GM12878 (cell line): Measurements from ENCODE around the gene PPP1R9B. TPM values are rescaled to one million over a fixed set of nuclear protein-coding genes. Genes with fewer than 3 reads are reported as not detected.

Experiments used
- ATAC-seq: fragments of 200-7000 bp; cut with Tn5 transposase; 3 replicates; pipeline ENCODE4 v1.9.1; 2020; ENCODE audit warnings: mild to moderate bottlenecking, moderate library complexity
- BruUV-seq: library from RNA; stranded (reverse); fragments of 400-500 nt; replicated peaks from 2 replicates; lab custom pipeline; 2021; lab: Mats Ljungman, UMichigan
- CTCF ChIA-PET: fragments of 300-600 bp; sonication (Branson Sonifier 250); formaldehyde crosslinking; extraction: SDS; loops from one replicate; lab custom pipeline; 2021; ENCODE audit warnings: inconsistent platforms; lab: Yijun Ruan, JAX
- POLR2A ChIA-PET: fragments of 350-600 bp; formaldehyde crosslinking; extraction: SDS; loops from one replicate; lab custom pipeline; 2021; ENCODE audit warnings: inconsistent platforms; lab: Charles Lee
- RAD21 ChIA-PET: fragments of 300-600 bp; sonication (Branson Sonifier 250); formaldehyde crosslinking; loops from one replicate; lab custom pipeline; 2023; ENCODE audit warnings: antibody characterized with exemption; ENCODE audit not compliant: unreplicated experiment; lab: Charles Lee
- SMC1A ChIA-PET: fragments of 300-600 bp; sonication (Branson Sonifier 250); formaldehyde crosslinking; loops from one replicate; lab custom pipeline; 2023; ENCODE audit not compliant: unreplicated experiment, uncharacterized antibody; lab: Charles Lee
- DNase-seq: peaks from one replicate; pipeline ENCODE4 v3.0.0-alpha.2; 2011; ENCODE audit warnings: low read depth, low spot score
- FAIRE-seq: peaks from 3 replicates; lab custom pipeline; 2011; peaks lifted over from hg19 to GRCh38; lab: Jason Lieb, UNC
- H2AFZ ChIP-seq: 2 replicates; pipeline ENCODE4 v1.6.0; 2011; ENCODE audit warnings: low read depth, low read length, control low read depth; ENCODE audit not compliant: control insufficient read depth
- H3K27ac ChIP-seq: 2 replicates; pipeline ENCODE4 v1.5.1; 2011; ENCODE audit warnings: control low read depth; ENCODE audit not compliant: control insufficient read depth, insufficient read depth
- H3K27me3 ChIP-seq, 2 experiments: replicated peaks in 1 of 2; 2 replicates each; pipeline versions ENCODE4 v1.6.0 to v1.6.1; 2011; ENCODE audit warnings: low read length in 1 of 2; ENCODE audit not compliant: control insufficient read depth in 2 of 2, insufficient read depth in 2 of 2
- H3K36me3 ChIP-seq, 2 experiments: 2 replicates each; pipeline ENCODE4 v1.5.1; 2011; ENCODE audit warnings: low read length in 1 of 2; ENCODE audit not compliant: control insufficient read depth in 2 of 2, insufficient read depth in 2 of 2
- H3K4me1 ChIP-seq: 2 replicates; pipeline ENCODE4 v1.6.1; 2011; ENCODE audit warnings: mild to moderate bottlenecking, low read length, moderate library complexity, mixed read lengths; ENCODE audit not compliant: control insufficient read depth, insufficient read depth
- H3K4me2 ChIP-seq: 2 replicates; pipeline ENCODE4 v1.6.0; 2011; ENCODE audit warnings: control low read depth; ENCODE audit not compliant: control insufficient read depth, insufficient read depth
- H3K4me3 ChIP-seq: fragments of 200-600 bp; sonication (generic); 2 replicates; pipeline ENCODE4 v1.5.1; 2016
- H3K79me2 ChIP-seq: 2 replicates; pipeline ENCODE4 v1.6.0; 2011; ENCODE audit warnings: low read length; ENCODE audit not compliant: control insufficient read depth, insufficient read depth
- H3K9ac ChIP-seq: 2 replicates; pipeline ENCODE4 v1.8.0; 2011; ENCODE audit warnings: low read length, control low read depth, mixed read lengths; ENCODE audit not compliant: control insufficient read depth, insufficient read depth
- H3K9me3 ChIP-seq: replicated peaks from 3 replicates; pipeline ENCODE4 v1.5.1; 2011; ENCODE audit warnings: mild to moderate bottlenecking, low read length; ENCODE audit not compliant: control insufficient read depth, insufficient read depth
- H4K20me1 ChIP-seq: 2 replicates; pipeline ENCODE4 v1.6.0; 2011; ENCODE audit not compliant: control insufficient read depth, insufficient read depth
- ELK1 ChIP-seq: IDR thresholded peaks from 2 replicates; pipeline ENCODE4 v1.6.1; 2012; ENCODE audit warnings: low read depth, low read length, improper control_type of control experiment
- ETV6 ChIP-seq, 2 experiments: fragments of 450-650 bp in 1 of 2; IDR thresholded peaks in 1 of 2; conservative IDR thresholded peaks in 1 of 2; 2 replicates each; pipeline ENCODE4 v1.6.1; 2014; ENCODE audit warnings: antibody characterized with exemption in 1 of 2, borderline replicate concordance in 1 of 2, low read depth in 1 of 2, mild to moderate bottlenecking in 1 of 2, moderate library complexity in 1 of 2
- MYC ChIP-seq: IDR thresholded peaks from 2 replicates; pipeline ENCODE4 v1.6.1; 2011; ENCODE audit warnings: mild to moderate bottlenecking, low read length, moderate library complexity, inconsistent platforms; ENCODE audit not compliant: insufficient read depth, insufficient replicate concordance, insufficient read length, severe bottlenecking
- TCF12 ChIP-seq: IDR thresholded peaks from 2 replicates; pipeline ENCODE4 v1.6.1; 2011; ENCODE audit warnings: low read depth, mild to moderate bottlenecking, low read length
- WGBS: methylation state at CpG from one replicate; pipeline ENCODE4 v1.1.6; 2016; ENCODE audit warnings: low lambda C conversion rate; ENCODE audit not compliant: insufficient replicate concordance, insufficient coverage; ENCODE audit errors: missing lambda C conversion rate; 5-methylcytosine and 5-hydroxymethylcytosine counted together
- in situ Hi-C: fragments of 300-500 bp; cut with MboI; formaldehyde crosslinking; loops from 9 replicates; pipeline ENCODE4 v1.14.3; 2018; ENCODE audit warnings: mixed read lengths
- intact Hi-C: fragments of 100-400 bp; cut with micrococcal nuclease; formaldehyde crosslinking; loops from one replicate; pipeline ENCODE4 v1.14.2; 2022; ENCODE audit not compliant: unreplicated experiment
- polyA plus RNA-seq, 11 experiments: library from polyadenylated mRNA; depleted of rRNA in 4 of 11; unstranded in 6 of 11; stranded (reverse) in 5 of 11; fragments of >200 nt; fragmentation: Nextera tagmentation in 4 of 11; fragmentation: Illumina TruSeq in 1 of 11; extraction: Ambion mirVana in 4 of 11; extraction: Trizol in 1 of 11; gene quantifications; 1 replicate in 1 of 11; 2 replicates in 10 of 11; pipeline versions ENCODE4 v1.2.1 to v1.2.3, GENCODE V29; 2011 to 2016; ENCODE audit warnings: inconsistent platforms in 2 of 11, missing spikeins in 2 of 11, low read depth in 1 of 11
- total RNA-seq, 4 experiments: library from RNA; depleted of rRNA in 3 of 4; stranded (reverse); fragments of >200 nt in 3 of 4; fragmentation: Illumina TruSeq in 1 of 4; extraction: Trizol in 1 of 4; gene quantifications; 2 replicates each; pipeline versions ENCODE4 v1.2.1 to v1.2.3, GENCODE V29; 2013 to 2021

PPP1R9B gene
- total and polyA plus RNA-seq, 10 of the 15 experiments (the other 5 are each of a cell fraction or from before 2014, with no cell fraction given), result 0.20 to 107 (median 37.5) TPM

- POLR2A ChIA-PET, result interaction anchor here (0.6 kb wide), 1 partner anchor 50 kb away, joined by 4 read pairs; no protein-coding TSS in a partner anchor
- H2AFZ ChIP-seq, result no peak overlapping the region
- SMC1A ChIA-PET, result no interaction called here
- ATAC-seq (no peak), FAIRE-seq (no peak), DNase-seq (no peak)
- no peak overlapping the region for H3K4me3 ChIP-seq
- CTCF ChIA-PET, result interaction anchor here (1.0 to 1.5 kb wide), 2 partner anchors 12 to 20 kb away, joined by 3 to 4 read pairs; no protein-coding TSS in a partner anchor
- H3K9me3 ChIP-seq, result no peaks in the 10 kb centered on the region
- H3K27ac ChIP-seq, result no peak overlapping the region
- no peak overlapping the region for H3K4me2 ChIP-seq
- no peak overlapping the region for H3K9ac ChIP-seq
- TF ChIP-seq ETV6 (conservative IDR thresholded peaks at IDR 0.05 in 1 of 2, IDR thresholded peaks at IDR 0.05 in 1 of 2; ENCODE audit: borderline replicate concordance in 1 of 2, low read depth in 1 of 2) (no peak), MYC (no peak), ELK1 (no peak), TCF12 (no peak)
- WGBS, result 48% methylated on average over 4 of the region's 4 CpGs
- RAD21 ChIA-PET, result no interaction called here
- H3K79me2 ChIP-seq, result no peaks in the 10 kb centered on the region
- no peaks in the 10 kb centered on the region; a peak in 1 of 4 replicates for H3K36me3 ChIP-seq
- in situ Hi-C loops (no loop called here), intact Hi-C loops (no loop called here)
- H3K4me1 ChIP-seq, result peaks cover 20% of the 10 kb centered on the region
- BruUV-seq, result no TSS peak
- no peaks in the 10 kb centered on the region for H3K27me3 ChIP-seq
- H4K20me1 ChIP-seq, result no peaks in the 10 kb centered on the region
These were observed 29.6 kb upstream of the PPP1R9B start for GRCh38 chr17:50180111-50180510.
